IMR-90 (cell line): ENCODE results near the gene ASAP2. TPM values are rescaled to one million over a fixed set of nuclear protein-coding genes. Genes with fewer than 3 reads are reported as not detected.

Experiments used
- ATAC-seq: fragments of 200-7000 bp; cut with Tn5 transposase; 2 replicates; pipeline ENCODE4 v1.9.1; 2020; ENCODE audit warnings: low read depth, mild to moderate bottlenecking, moderate library complexity
- BruUV-seq: library from RNA; stranded (reverse); fragments of 400-500 nt; replicated peaks from 2 replicates; lab custom pipeline; 2021; lab: Mats Ljungman, UMichigan
- CTCF ChIA-PET: fragments of 300-600 bp; formaldehyde crosslinking; extraction: SDS; loops from one replicate; lab custom pipeline; 2021; ENCODE audit warnings: antibody characterized with exemption; lab: Yijun Ruan, JAX
- POLR2A ChIA-PET: fragments of 300-600 bp; sonication (Branson Sonifier 250); formaldehyde crosslinking; loops from one replicate; lab custom pipeline; 2022; ENCODE audit warnings: antibody characterized with exemption; ENCODE audit not compliant: unreplicated experiment; lab: Charles Lee
- DNase-seq: peaks from one replicate; pipeline ENCODE4 v3.0.0; 2013
- H2AFZ ChIP-seq: replicated peaks from 2 replicates; pipeline ENCODE3; 2013; ENCODE audit warnings: low read length, mild to moderate bottlenecking; ENCODE audit not compliant: poor library complexity
- H2AK5ac ChIP-seq: 2 replicates; pipeline ENCODE4 v1.6.1; 2013; ENCODE audit warnings: low read depth, low read length, inconsistent platforms
- H2AK9ac ChIP-seq: replicated peaks from 2 replicates; pipeline ENCODE3; 2013; ENCODE audit warnings: mild to moderate bottlenecking, low read depth, low read length, moderate library complexity; ENCODE audit not compliant: poor library complexity
- H2BK120ac ChIP-seq: 2 replicates; pipeline ENCODE4 v1.6.1; 2013; ENCODE audit warnings: low read depth, low read length, inconsistent platforms
- H2BK15ac ChIP-seq: 3 replicates; pipeline ENCODE4 v1.6.1; 2013; ENCODE audit warnings: low read depth, low read length, inconsistent platforms
- H2BK20ac ChIP-seq: 2 replicates; pipeline ENCODE4 v1.6.1; 2013; ENCODE audit warnings: low read depth, mild to moderate bottlenecking, inconsistent platforms, low read length, moderate library complexity
- H2BK5ac ChIP-seq: 2 replicates; pipeline ENCODE4 v1.6.1; 2013; ENCODE audit warnings: mild to moderate bottlenecking, low read depth, low read length, inconsistent platforms; ENCODE audit not compliant: poor library complexity, severe bottlenecking
- H3K14ac ChIP-seq: replicated peaks from 2 replicates; pipeline ENCODE4 v1.6.1; 2013; ENCODE audit warnings: low read depth, low read length, inconsistent platforms
- H3K18ac ChIP-seq: 2 replicates; pipeline ENCODE4 v1.6.1; 2013; ENCODE audit warnings: low read depth, low read length, control low read depth
- H3K23ac ChIP-seq: 2 replicates; pipeline ENCODE4 v1.6.1; 2013; ENCODE audit warnings: low read depth, low read length, inconsistent platforms
- H3K27ac ChIP-seq: 2 replicates; pipeline ENCODE4 v1.5.1; 2013; ENCODE audit warnings: mild to moderate bottlenecking, control low read depth, low read length; ENCODE audit not compliant: insufficient read depth
- H3K27me3 ChIP-seq: 2 replicates; pipeline ENCODE4 v1.6.1; 2013; ENCODE audit warnings: low read length; ENCODE audit not compliant: control insufficient read depth, insufficient read depth
- H3K36me3 ChIP-seq: 2 replicates; pipeline ENCODE4 v1.6.1; 2013; ENCODE audit warnings: low read length, mixed read lengths; ENCODE audit not compliant: control insufficient read depth, insufficient read depth
- H3K4ac ChIP-seq: 2 replicates; pipeline ENCODE4 v1.6.1; 2013; ENCODE audit warnings: low read depth, low read length, inconsistent platforms
- H3K4me1 ChIP-seq: 2 replicates; pipeline ENCODE4 v1.6.1; 2013; ENCODE audit warnings: low read length, mixed read lengths; ENCODE audit not compliant: control insufficient read depth, insufficient read depth
- H3K4me2 ChIP-seq: 2 replicates; pipeline ENCODE4 v1.6.1; 2013; ENCODE audit warnings: low read depth, mild to moderate bottlenecking, control low read depth, low read length, moderate library complexity
- H3K4me3 ChIP-seq: 2 replicates; pipeline ENCODE4 v1.5.1; 2013; ENCODE audit warnings: low read depth, mild to moderate bottlenecking, control low read depth, low read length, moderate library complexity; ENCODE audit not compliant: insufficient read depth
- H3K56ac ChIP-seq: 2 replicates; pipeline ENCODE4 v1.6.1; 2013; ENCODE audit warnings: low read length, inconsistent platforms; ENCODE audit not compliant: insufficient read depth; ENCODE audit errors: extremely low read depth
- H3K79me1 ChIP-seq, 2 experiments: 2 replicates each; pipeline ENCODE4 v1.6.1; 2013; ENCODE audit warnings: low read length in 2 of 2, inconsistent platforms in 1 of 2, low read depth in 1 of 2
- H3K9ac ChIP-seq: 2 replicates; pipeline ENCODE4 v1.6.1; 2013; ENCODE audit warnings: low read depth, low read length, control low read depth
- H3K9me1 ChIP-seq: 2 replicates; pipeline ENCODE4 v1.6.1; 2013; ENCODE audit warnings: low read length, inconsistent platforms; ENCODE audit not compliant: insufficient read depth
- H3K9me3 ChIP-seq: 2 replicates; pipeline ENCODE4 v1.6.1; 2013; ENCODE audit warnings: low read length; ENCODE audit not compliant: control insufficient read depth, insufficient read depth
- H4K20me1 ChIP-seq: 2 replicates; pipeline ENCODE4 v1.6.1; 2013; ENCODE audit warnings: low read length, inconsistent platforms; ENCODE audit not compliant: insufficient read depth
- H4K5ac ChIP-seq: 2 replicates; pipeline ENCODE4 v1.6.1; 2013; ENCODE audit warnings: mild to moderate bottlenecking, low read depth, low read length, control low read depth
- H4K8ac ChIP-seq, 2 experiments: 2 replicates each; pipeline ENCODE4 v1.6.1; 2013; ENCODE audit warnings: low read depth in 2 of 2, low read length in 2 of 2, control low read depth in 1 of 2, inconsistent platforms in 1 of 2
- H4K91ac ChIP-seq: 2 replicates; pipeline ENCODE4 v1.6.1; 2013; ENCODE audit warnings: low read depth, low read length, inconsistent platforms; ENCODE audit not compliant: insufficient read depth
- CEBPB ChIP-seq: IDR thresholded peaks from 2 replicates; pipeline ENCODE4 v1.6.1; 2012; ENCODE audit warnings: low read depth, low read length, improper control_type of control experiment
- FOS ChIP-seq: fragments of 150-350 bp; IDR thresholded peaks from 2 replicates; pipeline ENCODE4 v1.6.1; 2016; ENCODE audit warnings: low read depth, low read length
- MAZ ChIP-seq: IDR thresholded peaks from 2 replicates; pipeline ENCODE4 v1.6.1; 2012; ENCODE audit warnings: low read depth, mild to moderate bottlenecking, low read length, improper control_type of control experiment, moderate library complexity, borderline replicate concordance
- POLR2A ChIP-seq: IDR thresholded peaks from 2 replicates; pipeline ENCODE4 v1.6.1; 2012; ENCODE audit warnings: mild to moderate bottlenecking, low read depth, low read length
- RAD21 ChIP-seq: IDR thresholded peaks from 2 replicates; pipeline ENCODE4 v1.6.1; 2012; ENCODE audit warnings: low read length, improper control_type of control experiment
- RCOR1 ChIP-seq: IDR thresholded peaks from 2 replicates; pipeline ENCODE4 v1.6.1; 2012; ENCODE audit warnings: mild to moderate bottlenecking, low read length, improper control_type of control experiment; ENCODE audit not compliant: insufficient replicate concordance
- RFX5 ChIP-seq: IDR thresholded peaks from 2 replicates; pipeline ENCODE4 v1.8.0; 2012; ENCODE audit warnings: low read depth, mild to moderate bottlenecking, low read length, moderate library complexity
- WGBS, 2 experiments: methylation state at CpG; one replicate each; pipeline versions ENCODE4 v1.1.5 to v1.1.7; 2013; ENCODE audit warnings: missing lambda C conversion rate in 2 of 2; ENCODE audit not compliant: insufficient read length in 1 of 2; ENCODE audit errors: extremely low coverage in 2 of 2; 5-methylcytosine and 5-hydroxymethylcytosine counted together
- dilution Hi-C: fragments of 300-500 bp; cut with HindIII; formaldehyde crosslinking; loops from one replicate; pipeline ENCODE4 v1.14.3; 2018; ENCODE audit warnings: low sequenced_read_pairs; ENCODE audit not compliant: unreplicated experiment
- in situ Hi-C: fragments of 300-500 bp; cut with MboI; formaldehyde crosslinking; loops from 3 replicates; pipeline ENCODE4 v1.14.3; 2019; ENCODE audit warnings: low sequenced_read_pairs, inconsistent platforms, mixed read lengths
- intact Hi-C: fragments of 100-400 bp; cut with micrococcal nuclease; formaldehyde crosslinking; loops from 2 replicates; pipeline ENCODE4 v1.10.0; 2022
- polyA plus RNA-seq, 3 experiments: library from polyadenylated mRNA; depleted of rRNA; stranded (reverse); fragments of >200 nt; gene quantifications; 2 replicates each; pipeline ENCODE4 v1.2.3, GENCODE V29; 2012; ENCODE audit warnings: low replicate concordance in 1 of 3
- total RNA-seq: library from RNA; depleted of rRNA; stranded (reverse); fragments of >200 nt; gene quantifications from 2 replicates; pipeline ENCODE4 v1.2.3, GENCODE V29; 2012
- TF ChIP-seq, protein P1 (sequence below): conservative IDR thresholded peaks from 2 replicates; pipeline ENCODE4 v1.5.1; 2012; ENCODE audit warnings: mild to moderate bottlenecking, low read depth, low read length, improper control_type of control experiment
- TF ChIP-seq, protein P2 (sequence below): fragments of 150-350 bp; IDR thresholded peaks from 2 replicates; pipeline ENCODE4 v1.6.1; 2016; ENCODE audit warnings: low read depth, mild to moderate bottlenecking, low read length, moderate library complexity, borderline replicate concordance

The ASAP2 gene
- total and polyA plus RNA-seq, 2 of the 4 experiments (the other 2 are of a cell fraction), result 19.7 to 28.1 TPM

- H2BK120ac ChIP-seq, result no peak overlapping the region
- no peak overlapping the region for H4K5ac ChIP-seq
- H3K36me3 ChIP-seq, result peaks cover 8% of the 10 kb centered on the region
- no peak overlapping the region for H2BK20ac ChIP-seq
- no peak overlapping the region for H3K27ac ChIP-seq
- no peaks in the 10 kb centered on the region for H3K9me3 ChIP-seq
- TF ChIP-seq, protein P1, sequence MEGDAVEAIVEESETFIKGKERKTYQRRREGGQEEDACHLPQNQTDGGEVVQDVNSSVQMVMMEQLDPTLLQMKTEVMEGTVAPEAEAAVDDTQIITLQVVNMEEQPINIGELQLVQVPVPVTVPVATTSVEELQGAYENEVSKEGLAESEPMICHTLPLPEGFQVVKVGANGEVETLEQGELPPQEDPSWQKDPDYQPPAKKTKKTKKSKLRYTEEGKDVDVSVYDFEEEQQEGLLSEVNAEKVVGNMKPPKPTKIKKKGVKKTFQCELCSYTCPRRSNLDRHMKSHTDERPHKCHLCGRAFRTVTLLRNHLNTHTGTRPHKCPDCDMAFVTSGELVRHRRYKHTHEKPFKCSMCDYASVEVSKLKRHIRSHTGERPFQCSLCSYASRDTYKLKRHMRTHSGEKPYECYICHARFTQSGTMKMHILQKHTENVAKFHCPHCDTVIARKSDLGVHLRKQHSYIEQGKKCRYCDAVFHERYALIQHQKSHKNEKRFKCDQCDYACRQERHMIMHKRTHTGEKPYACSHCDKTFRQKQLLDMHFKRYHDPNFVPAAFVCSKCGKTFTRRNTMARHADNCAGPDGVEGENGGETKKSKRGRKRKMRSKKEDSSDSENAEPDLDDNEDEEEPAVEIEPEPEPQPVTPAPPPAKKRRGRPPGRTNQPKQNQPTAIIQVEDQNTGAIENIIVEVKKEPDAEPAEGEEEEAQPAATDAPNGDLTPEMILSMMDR, result no peak
- TF ChIP-seq RAD21 (no peak), POLR2A (no peak), RFX5 (no peak), CEBPB (no peak), FOS (no peak), RCOR1 (no peak), MAZ (no peak)
- TF ChIP-seq, protein P2, sequence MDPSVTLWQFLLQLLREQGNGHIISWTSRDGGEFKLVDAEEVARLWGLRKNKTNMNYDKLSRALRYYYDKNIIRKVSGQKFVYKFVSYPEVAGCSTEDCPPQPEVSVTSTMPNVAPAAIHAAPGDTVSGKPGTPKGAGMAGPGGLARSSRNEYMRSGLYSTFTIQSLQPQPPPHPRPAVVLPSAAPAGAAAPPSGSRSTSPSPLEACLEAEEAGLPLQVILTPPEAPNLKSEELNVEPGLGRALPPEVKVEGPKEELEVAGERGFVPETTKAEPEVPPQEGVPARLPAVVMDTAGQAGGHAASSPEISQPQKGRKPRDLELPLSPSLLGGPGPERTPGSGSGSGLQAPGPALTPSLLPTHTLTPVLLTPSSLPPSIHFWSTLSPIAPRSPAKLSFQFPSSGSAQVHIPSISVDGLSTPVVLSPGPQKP, result no peak
- no peak overlapping the region for H3K23ac ChIP-seq
- H2AFZ ChIP-seq, result no peak overlapping the region
- no peak overlapping the region for H3K9ac ChIP-seq
- H3K79me1 ChIP-seq, result peaks cover 59 to 87% of the 10 kb centered on the region in 2 experiments
- no peak overlapping the region for H3K18ac ChIP-seq
- H2BK5ac ChIP-seq, result no peak overlapping the region
- no peak overlapping the region for H3K4ac ChIP-seq
- H3K4me1 ChIP-seq, result no peaks in the 10 kb centered on the region; the same call in 1 of the 2 replicates
- ChIA-PET CTCF (no interaction called here), POLR2A (no interaction called here)
- H2AK5ac ChIP-seq, result no peak overlapping the region
- H4K8ac ChIP-seq, result no peak overlapping the region
- no peak overlapping the region for H4K91ac ChIP-seq
- peaks cover 39% of the 10 kb centered on the region for H4K20me1 ChIP-seq
- dilution Hi-C loops (no loop called here), in situ Hi-C loops (no loop called here), intact Hi-C loops (no loop called here)
- no peak overlapping the region for H3K4me2 ChIP-seq
- peaks cover 25% of the 10 kb centered on the region for H3K9me1 ChIP-seq
- no peak overlapping the region for H2AK9ac ChIP-seq
- WGBS, 2 experiments, result 49% methylated on average over 4 of the region's 17 CpGs; no CpG with 5 or more reads in 1 of the 2 experiments
- H3K56ac ChIP-seq, result no peak overlapping the region
- no peak for DNase-seq
- no TSS peak for BruUV-seq
- H3K4me3 ChIP-seq, result no peak overlapping the region
- no peak overlapping the region for H3K14ac ChIP-seq
- H3K27me3 ChIP-seq, result no peaks in the 10 kb centered on the region
- H2BK15ac ChIP-seq, result no peak overlapping the region
- ATAC-seq, result no peak
These were observed 92.8 kb downstream of the ASAP2 start for GRCh38 chr2:9299161-9300100.
